OCI-LY7 (cell line): ENCODE data around the gene CAPZA3. TPM values are rescaled to one million over a fixed set of nuclear protein-coding genes. Genes with fewer than 3 reads are reported as not detected.
"Not testable (repeated sequence)": the region's sequence is repeated elsewhere in the genome, so short reads cannot be mapped to it uniquely, and the experiment has no call there.

Source experiments
- BruUV-seq: library from RNA; stranded (reverse); fragments of 400-500 nt; replicated peaks from 2 replicates; lab custom pipeline; 2021; lab: Mats Ljungman, UMichigan
- CTCF ChIA-PET: fragments of 300-600 bp; sonication (Branson Sonifier 250); formaldehyde crosslinking; loops from one replicate; lab custom pipeline; 2022; ENCODE audit warnings: antibody characterized with exemption; ENCODE audit not compliant: unreplicated experiment; lab: Charles Lee
- POLR2A ChIA-PET: fragments of 300-600 bp; sonication (Branson Sonifier 250); formaldehyde crosslinking; loops from one replicate; lab custom pipeline; 2022; ENCODE audit warnings: antibody characterized with exemption; lab: Charles Lee
- DNase-seq: peaks from one replicate; pipeline ENCODE4 v3.0.0-alpha.2; 2015; ENCODE audit warnings: low spot score
- H2AFZ ChIP-seq: fragments of 200-600 bp; sonication (generic), shearing (Covaris generic); 2 replicates; pipeline ENCODE4 v1.6.1; 2014; ENCODE audit warnings: mild to moderate bottlenecking, antibody characterized with exemption, low read length, moderate library complexity
- H3K27ac ChIP-seq: fragments of 200-600 bp; sonication (generic); 2 replicates; pipeline ENCODE4 v1.5.1; 2014; ENCODE audit warnings: mixed run types, low read depth, mild to moderate bottlenecking, moderate library complexity, low read length, inconsistent platforms; ENCODE audit not compliant: poor library complexity, severe bottlenecking
- H3K36me3 ChIP-seq: fragments of 200-600 bp; sonication (generic); 2 replicates; pipeline ENCODE4 v1.6.1; 2014; ENCODE audit warnings: mild to moderate bottlenecking, antibody characterized with exemption, low read length, moderate library complexity, mixed read lengths; ENCODE audit not compliant: insufficient read depth
- H3K4me1 ChIP-seq: fragments of 200-600 bp; sonication (generic); 2 replicates; pipeline ENCODE4 v1.5.1; 2014; ENCODE audit warnings: mild to moderate bottlenecking, low read length; ENCODE audit not compliant: insufficient read depth, poor library complexity, severe bottlenecking
- H3K4me2 ChIP-seq: fragments of 200-600 bp; sonication (generic); 2 replicates; pipeline ENCODE4 v1.6.1; 2014; ENCODE audit warnings: mild to moderate bottlenecking, low read length
- H3K4me3 ChIP-seq: fragments of 200-600 bp; sonication (generic); 2 replicates; pipeline ENCODE4 v1.5.1; 2014; ENCODE audit warnings: mild to moderate bottlenecking, low read depth, low read length; ENCODE audit not compliant: poor library complexity, severe bottlenecking
- H3K79me2 ChIP-seq: fragments of 200-600 bp; sonication (generic); 2 replicates; pipeline ENCODE4 v1.6.1; 2016; ENCODE audit warnings: low read depth, mild to moderate bottlenecking, low read length, moderate library complexity, mixed read lengths; ENCODE audit not compliant: insufficient read depth
- H3K9me2 ChIP-seq: fragments of 200-600 bp; sonication (generic); 2 replicates; pipeline ENCODE4 v1.6.1; 2016; ENCODE audit warnings: mild to moderate bottlenecking, low read length, mixed read lengths; ENCODE audit not compliant: insufficient read depth
- H3K9me3 ChIP-seq: fragments of 200-600 bp; sonication (generic); 2 replicates; pipeline ENCODE4 v1.6.1; 2014; ENCODE audit warnings: mild to moderate bottlenecking, mixed run types, low read length, mixed read lengths
- H4K20me1 ChIP-seq: fragments of 200-600 bp; sonication (generic); 2 replicates; pipeline ENCODE4 v1.6.1; 2014; ENCODE audit warnings: mild to moderate bottlenecking, antibody characterized with exemption, low read length, moderate library complexity, mixed read lengths; ENCODE audit not compliant: insufficient read depth
- EZH2phosphoT487 ChIP-seq: fragments of 200-600 bp; sonication (generic); IDR thresholded peaks from 2 replicates; pipeline ENCODE4 v1.6.1; 2018; ENCODE audit warnings: low read depth, borderline replicate concordance, mild to moderate bottlenecking, mixed run types, antibody characterized with exemption, low read length, moderate library complexity, mixed read lengths
- intact Hi-C: fragments of 100-400 bp; cut with micrococcal nuclease; formaldehyde crosslinking; loops from one replicate; pipeline ENCODE4 v1.10.0; 2022; ENCODE audit not compliant: unreplicated experiment
- total RNA-seq, 2 experiments: library from RNA; depleted of rRNA in 1 of 2; stranded (reverse); fragments of >200 nt in 1 of 2; shearing (Covaris generic) in 1 of 2; gene quantifications; 2 replicates each; pipeline ENCODE4 v1.2.3, GENCODE V29; 2014 to 2022
- TF ChIP-seq, protein P1 (sequence below): fragments of 200-600 bp; sonication (generic); conservative IDR thresholded peaks from 2 replicates; pipeline ENCODE4 v1.5.1; 2014; ENCODE audit warnings: mild to moderate bottlenecking, antibody characterized with exemption, low read length, moderate library complexity, mixed read lengths

CAPZA3 gene
- total RNA-seq, 2 experiments from 2014 or later: not detected

- Histone ChIP-seq H3K4me2 (no peak overlapping the region), H3K36me3 (no peaks in the 10 kb centered on the region), H3K9me3 (no peaks in the 10 kb centered on the region), H2AFZ (no peak overlapping the region), H3K9me2 (no peaks in the 10 kb centered on the region), H3K79me2 (no peaks in the 10 kb centered on the region), H3K4me3 (no peak overlapping the region), H3K27ac (no peak overlapping the region), H4K20me1 (no peaks in the 10 kb centered on the region), H3K4me1 (no peaks in the 10 kb centered on the region)
- DNase-seq: no peak
- TF ChIP-seq, protein P1, sequence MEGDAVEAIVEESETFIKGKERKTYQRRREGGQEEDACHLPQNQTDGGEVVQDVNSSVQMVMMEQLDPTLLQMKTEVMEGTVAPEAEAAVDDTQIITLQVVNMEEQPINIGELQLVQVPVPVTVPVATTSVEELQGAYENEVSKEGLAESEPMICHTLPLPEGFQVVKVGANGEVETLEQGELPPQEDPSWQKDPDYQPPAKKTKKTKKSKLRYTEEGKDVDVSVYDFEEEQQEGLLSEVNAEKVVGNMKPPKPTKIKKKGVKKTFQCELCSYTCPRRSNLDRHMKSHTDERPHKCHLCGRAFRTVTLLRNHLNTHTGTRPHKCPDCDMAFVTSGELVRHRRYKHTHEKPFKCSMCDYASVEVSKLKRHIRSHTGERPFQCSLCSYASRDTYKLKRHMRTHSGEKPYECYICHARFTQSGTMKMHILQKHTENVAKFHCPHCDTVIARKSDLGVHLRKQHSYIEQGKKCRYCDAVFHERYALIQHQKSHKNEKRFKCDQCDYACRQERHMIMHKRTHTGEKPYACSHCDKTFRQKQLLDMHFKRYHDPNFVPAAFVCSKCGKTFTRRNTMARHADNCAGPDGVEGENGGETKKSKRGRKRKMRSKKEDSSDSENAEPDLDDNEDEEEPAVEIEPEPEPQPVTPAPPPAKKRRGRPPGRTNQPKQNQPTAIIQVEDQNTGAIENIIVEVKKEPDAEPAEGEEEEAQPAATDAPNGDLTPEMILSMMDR: no peak
- no peak for TF ChIP-seq EZH2phosphoT487
- POLR2A ChIA-PET: no interaction called here
- no TSS peak for BruUV-seq
- intact Hi-C loops: no loop called here
- CTCF ChIA-PET: no interaction called here
Observed at GRCh38 chr12:18782827-18783226, 44.9 kb downstream of the CAPZA3 start.

DNA sequence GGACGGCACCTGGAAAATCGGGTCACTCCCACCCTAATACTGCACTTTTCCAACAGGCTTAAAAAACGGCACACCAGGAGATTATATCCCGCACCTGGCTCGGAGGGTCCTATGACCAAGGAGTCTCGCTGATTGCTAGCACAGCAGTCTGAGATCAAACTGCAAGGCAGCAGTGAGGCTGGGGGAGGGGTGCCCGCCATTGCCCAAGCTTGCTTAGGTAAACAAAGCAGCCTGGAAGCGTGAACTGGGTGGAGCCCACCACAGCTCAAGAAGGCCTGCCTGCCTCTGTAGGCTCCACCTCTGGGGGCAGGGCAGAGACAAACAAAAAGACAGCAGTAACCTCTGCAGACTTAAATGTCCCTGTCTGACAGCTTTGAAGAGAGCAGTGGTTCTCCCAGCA lies 47.5 kb downstream of the CAPZA3 start:
- CTCF ChIA-PET, H3K9me3 ChIP-seq, H3K36me3 ChIP-seq, DNase-seq, POLR2A ChIA-PET, BruUV-seq, H3K4me1 ChIP-seq, intact Hi-C loops, H3K79me2 ChIP-seq, H3K4me2 ChIP-seq, H3K27ac ChIP-seq, H4K20me1 ChIP-seq, H3K9me2 ChIP-seq, H3K4me3 ChIP-seq, H2AFZ ChIP-seq: not testable (repeated sequence)

Other genes with a start within 250 kb of the CAPZA3 start
- gene PLCZ1, start 107 bp upstream of the CAPZA3 start, total RNA-seq (2014; rRNA removed; shearing (Covaris generic)): not detected in 2 replicates
- not detected in 2 replicates for gene PLCZ1, start 107 bp upstream of the CAPZA3 start, total RNA-seq (2022)